GM12878 (cell line): ENCODE measurements around the gene DYSF. TPM values are rescaled to one million over a fixed set of nuclear protein-coding genes. Genes with fewer than 3 reads are reported as not detected.

Experiments
- ATAC-seq: fragments of 200-7000 bp; cut with Tn5 transposase; 3 replicates; pipeline ENCODE4 v1.9.1; 2020; ENCODE audit warnings: mild to moderate bottlenecking, moderate library complexity
- BruUV-seq: library from RNA; stranded (reverse); fragments of 400-500 nt; replicated peaks from 2 replicates; lab custom pipeline; 2021; lab: Mats Ljungman, UMichigan
- CTCF ChIA-PET: fragments of 300-600 bp; sonication (Branson Sonifier 250); formaldehyde crosslinking; extraction: SDS; loops from one replicate; lab custom pipeline; 2021; ENCODE audit warnings: inconsistent platforms; lab: Yijun Ruan, JAX
- POLR2A ChIA-PET: fragments of 350-600 bp; formaldehyde crosslinking; extraction: SDS; loops from one replicate; lab custom pipeline; 2021; ENCODE audit warnings: inconsistent platforms; lab: Charles Lee
- RAD21 ChIA-PET: fragments of 300-600 bp; sonication (Branson Sonifier 250); formaldehyde crosslinking; loops from one replicate; lab custom pipeline; 2023; ENCODE audit warnings: antibody characterized with exemption; ENCODE audit not compliant: unreplicated experiment; lab: Charles Lee
- SMC1A ChIA-PET: fragments of 300-600 bp; sonication (Branson Sonifier 250); formaldehyde crosslinking; loops from one replicate; lab custom pipeline; 2023; ENCODE audit not compliant: unreplicated experiment, uncharacterized antibody; lab: Charles Lee
- DNase-seq: peaks from one replicate; pipeline ENCODE4 v3.0.0-alpha.2; 2011; ENCODE audit warnings: low read depth, low spot score
- FAIRE-seq: peaks from 3 replicates; lab custom pipeline; 2011; peaks lifted over from hg19 to GRCh38; lab: Jason Lieb, UNC
- H2AFZ ChIP-seq: 2 replicates; pipeline ENCODE4 v1.6.0; 2011; ENCODE audit warnings: low read depth, low read length, control low read depth; ENCODE audit not compliant: control insufficient read depth
- H3K27ac ChIP-seq: 2 replicates; pipeline ENCODE4 v1.5.1; 2011; ENCODE audit warnings: control low read depth; ENCODE audit not compliant: control insufficient read depth, insufficient read depth
- H3K27me3 ChIP-seq, 2 experiments: replicated peaks in 1 of 2; 2 replicates each; pipeline versions ENCODE4 v1.6.0 to v1.6.1; 2011; ENCODE audit warnings: low read length in 1 of 2; ENCODE audit not compliant: control insufficient read depth in 2 of 2, insufficient read depth in 2 of 2
- H3K36me3 ChIP-seq, 2 experiments: 2 replicates each; pipeline ENCODE4 v1.5.1; 2011; ENCODE audit warnings: low read length in 1 of 2; ENCODE audit not compliant: control insufficient read depth in 2 of 2, insufficient read depth in 2 of 2
- H3K4me1 ChIP-seq: 2 replicates; pipeline ENCODE4 v1.6.1; 2011; ENCODE audit warnings: mild to moderate bottlenecking, low read length, moderate library complexity, mixed read lengths; ENCODE audit not compliant: control insufficient read depth, insufficient read depth
- H3K4me2 ChIP-seq: 2 replicates; pipeline ENCODE4 v1.6.0; 2011; ENCODE audit warnings: control low read depth; ENCODE audit not compliant: control insufficient read depth, insufficient read depth
- H3K4me3 ChIP-seq: fragments of 200-600 bp; sonication (generic); 2 replicates; pipeline ENCODE4 v1.5.1; 2016
- H3K79me2 ChIP-seq: 2 replicates; pipeline ENCODE4 v1.6.0; 2011; ENCODE audit warnings: low read length; ENCODE audit not compliant: control insufficient read depth, insufficient read depth
- H3K9ac ChIP-seq: 2 replicates; pipeline ENCODE4 v1.8.0; 2011; ENCODE audit warnings: low read length, control low read depth, mixed read lengths; ENCODE audit not compliant: control insufficient read depth, insufficient read depth
- H3K9me3 ChIP-seq: replicated peaks from 3 replicates; pipeline ENCODE4 v1.5.1; 2011; ENCODE audit warnings: mild to moderate bottlenecking, low read length; ENCODE audit not compliant: control insufficient read depth, insufficient read depth
- H4K20me1 ChIP-seq: 2 replicates; pipeline ENCODE4 v1.6.0; 2011; ENCODE audit not compliant: control insufficient read depth, insufficient read depth
- ATF2 ChIP-seq: IDR thresholded peaks from 2 replicates; pipeline ENCODE4 v1.6.1; 2012; ENCODE audit warnings: low read length, inconsistent platforms
- FOXM1 ChIP-seq: IDR thresholded peaks from 2 replicates; pipeline ENCODE4 v1.6.1; 2012; ENCODE audit warnings: low read depth, mild to moderate bottlenecking, inconsistent platforms, low read length, moderate library complexity
- IKZF2 ChIP-seq, 2 experiments: fragments of 450-650 bp; IDR thresholded peaks; 2 replicates each; pipeline ENCODE4 v1.6.1; 2017; ENCODE audit warnings: mild to moderate bottlenecking in 2 of 2, moderate library complexity in 2 of 2
- PAX5 ChIP-seq: IDR thresholded peaks from 2 replicates; pipeline ENCODE4 v1.6.1; 2011; ENCODE audit warnings: low read depth, low read length, borderline replicate concordance
- TCF3 ChIP-seq: IDR thresholded peaks from 2 replicates; pipeline ENCODE4 v1.6.1; 2012; ENCODE audit warnings: low read depth, mild to moderate bottlenecking, low read length, borderline replicate concordance; ENCODE audit not compliant: insufficient read depth
- USF1 ChIP-seq: IDR thresholded peaks from 2 replicates; pipeline ENCODE4 v1.6.1; 2011; ENCODE audit warnings: borderline replicate concordance, low read depth, mild to moderate bottlenecking, moderate library complexity, mixed read lengths, low read length; ENCODE audit not compliant: insufficient read depth; ENCODE audit errors: extremely low read length
- YBX1 ChIP-seq: fragments of 450-650 bp; IDR thresholded peaks from 2 replicates; pipeline ENCODE4 v1.6.1; 2016; ENCODE audit warnings: antibody characterized with exemption
- ZBED1 ChIP-seq: IDR thresholded peaks from 2 replicates; pipeline ENCODE4 v1.6.1; 2016; ENCODE audit warnings: borderline replicate concordance
- WGBS: methylation state at CpG from one replicate; pipeline ENCODE4 v1.1.6; 2016; ENCODE audit warnings: low lambda C conversion rate; ENCODE audit not compliant: insufficient replicate concordance, insufficient coverage; ENCODE audit errors: missing lambda C conversion rate; 5-methylcytosine and 5-hydroxymethylcytosine counted together
- in situ Hi-C: fragments of 300-500 bp; cut with MboI; formaldehyde crosslinking; loops from 9 replicates; pipeline ENCODE4 v1.14.3; 2018; ENCODE audit warnings: mixed read lengths
- intact Hi-C: fragments of 100-400 bp; cut with micrococcal nuclease; formaldehyde crosslinking; loops from one replicate; pipeline ENCODE4 v1.14.2; 2022; ENCODE audit not compliant: unreplicated experiment
- polyA plus RNA-seq, 11 experiments: library from polyadenylated mRNA; depleted of rRNA in 4 of 11; unstranded in 6 of 11; stranded (reverse) in 5 of 11; fragments of >200 nt; fragmentation: Nextera tagmentation in 4 of 11; fragmentation: Illumina TruSeq in 1 of 11; extraction: Ambion mirVana in 4 of 11; extraction: Trizol in 1 of 11; gene quantifications; 1 replicate in 1 of 11; 2 replicates in 10 of 11; pipeline versions ENCODE4 v1.2.1 to v1.2.3, GENCODE V29; 2011 to 2016; ENCODE audit warnings: inconsistent platforms in 2 of 11, missing spikeins in 2 of 11, low read depth in 1 of 11
- total RNA-seq, 4 experiments: library from RNA; depleted of rRNA in 3 of 4; stranded (reverse); fragments of >200 nt in 3 of 4; fragmentation: Illumina TruSeq in 1 of 4; extraction: Trizol in 1 of 4; gene quantifications; 2 replicates each; pipeline versions ENCODE4 v1.2.1 to v1.2.3, GENCODE V29; 2013 to 2021
- TF ChIP-seq, protein P1 (sequence below): IDR thresholded peaks from 2 replicates; pipeline ENCODE4 v1.6.1; 2012; ENCODE audit warnings: mild to moderate bottlenecking, low read depth, low read length

Gene DYSF
- total and polyA plus RNA-seq, 10 of the 15 experiments (the other 5 are each of a cell fraction or from before 2014, with no cell fraction given) = under 0.01 to 0.15 (median 0.03) TPM; not detected in 7

GRCh38 chr2:71606244-71606643 is 152.9 kb downstream of the DYSF start:
- no peaks in the 10 kb centered on the region; the same call in none of the 2 replicates for H4K20me1 ChIP-seq
- DNase-seq = no peak

GRCh38 chr2:71607151-71607889 is 154.0 kb downstream of the DYSF start:
- ChIA-PET SMC1A (no interaction called here), CTCF (interaction anchor here (0.6 to 1.1 kb wide), 2 partner anchors 14 to 146 kb away, joined by 3 to 5 read pairs; no protein-coding TSS in a partner anchor), POLR2A (no interaction called here), RAD21 (no interaction called here)
- no peak overlapping the region for H3K27ac ChIP-seq
- in situ Hi-C loops = no loop called here
- no peaks in the 10 kb centered on the region; the same call in none of the 2 replicates for H4K20me1 ChIP-seq
- H3K4me3 ChIP-seq = no peak overlapping the region
- WGBS = 29% methylated on average over 7 of the region's 7 CpGs
- no peaks in the 10 kb centered on the region for H3K79me2 ChIP-seq
- no TSS peak for BruUV-seq
- intact Hi-C loops = no loop called here
- no peak for DNase-seq
- FAIRE-seq = no peak
- peaks cover 4% of the 10 kb centered on the region for H3K4me1 ChIP-seq
- no peak overlapping the region for H3K9ac ChIP-seq
- H3K27me3 ChIP-seq = peaks cover 0 to 2% of the 10 kb centered on the region in 2 experiments; a peak in 1 of 4 replicates
- no peak overlapping the region for H2AFZ ChIP-seq
- no peaks in the 10 kb centered on the region for H3K36me3 ChIP-seq
- no peaks in the 10 kb centered on the region for H3K9me3 ChIP-seq
- ATAC-seq = no peak
- H3K4me2 ChIP-seq = no peak overlapping the region
- TF ChIP-seq YBX1 (no peak), TCF3 (no peak), PAX5 (no peak), USF1 (no peak), ATF2 (no peak), IKZF2 (IDR thresholded peaks at IDR 0.05) (no peak)
- TF ChIP-seq, protein P1, sequence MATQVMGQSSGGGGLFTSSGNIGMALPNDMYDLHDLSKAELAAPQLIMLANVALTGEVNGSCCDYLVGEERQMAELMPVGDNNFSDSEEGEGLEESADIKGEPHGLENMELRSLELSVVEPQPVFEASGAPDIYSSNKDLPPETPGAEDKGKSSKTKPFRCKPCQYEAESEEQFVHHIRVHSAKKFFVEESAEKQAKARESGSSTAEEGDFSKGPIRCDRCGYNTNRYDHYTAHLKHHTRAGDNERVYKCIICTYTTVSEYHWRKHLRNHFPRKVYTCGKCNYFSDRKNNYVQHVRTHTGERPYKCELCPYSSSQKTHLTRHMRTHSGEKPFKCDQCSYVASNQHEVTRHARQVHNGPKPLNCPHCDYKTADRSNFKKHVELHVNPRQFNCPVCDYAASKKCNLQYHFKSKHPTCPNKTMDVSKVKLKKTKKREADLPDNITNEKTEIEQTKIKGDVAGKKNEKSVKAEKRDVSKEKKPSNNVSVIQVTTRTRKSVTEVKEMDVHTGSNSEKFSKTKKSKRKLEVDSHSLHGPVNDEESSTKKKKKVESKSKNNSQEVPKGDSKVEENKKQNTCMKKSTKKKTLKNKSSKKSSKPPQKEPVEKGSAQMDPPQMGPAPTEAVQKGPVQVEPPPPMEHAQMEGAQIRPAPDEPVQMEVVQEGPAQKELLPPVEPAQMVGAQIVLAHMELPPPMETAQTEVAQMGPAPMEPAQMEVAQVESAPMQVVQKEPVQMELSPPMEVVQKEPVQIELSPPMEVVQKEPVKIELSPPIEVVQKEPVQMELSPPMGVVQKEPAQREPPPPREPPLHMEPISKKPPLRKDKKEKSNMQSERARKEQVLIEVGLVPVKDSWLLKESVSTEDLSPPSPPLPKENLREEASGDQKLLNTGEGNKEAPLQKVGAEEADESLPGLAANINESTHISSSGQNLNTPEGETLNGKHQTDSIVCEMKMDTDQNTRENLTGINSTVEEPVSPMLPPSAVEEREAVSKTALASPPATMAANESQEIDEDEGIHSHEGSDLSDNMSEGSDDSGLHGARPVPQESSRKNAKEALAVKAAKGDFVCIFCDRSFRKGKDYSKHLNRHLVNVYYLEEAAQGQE = no peak

More at GRCh38 chr2:71606244-71606643, 152.9 kb downstream of the DYSF start:
- ChIA-PET CTCF (interaction anchor here (1.1 kb wide), 1 partner anchor 13 kb away, joined by 5 read pairs; no protein-coding TSS in a partner anchor), RAD21 (interaction anchor here (0.7 kb wide), 1 partner anchor 87 kb away, joined by 4 read pairs; no protein-coding TSS in a partner anchor), SMC1A (no interaction called here), POLR2A (no interaction called here)
- H3K27ac ChIP-seq = no peak overlapping the region
- BruUV-seq = no TSS peak
- H3K9ac ChIP-seq = no peak overlapping the region
- peaks cover 4% of the 10 kb centered on the region for H3K4me1 ChIP-seq
- H3K27me3 ChIP-seq = peaks cover 0 to 2% of the 10 kb centered on the region in 2 experiments; a peak in 1 of 4 replicates
- intact Hi-C loops = no loop called here
- H2AFZ ChIP-seq = no peak overlapping the region
- H3K79me2 ChIP-seq = no peaks in the 10 kb centered on the region
- H3K4me3 ChIP-seq = no peak overlapping the region
- no peak for FAIRE-seq
- TF ChIP-seq ZBED1 = no peak
- no peak for TF ChIP-seq FOXM1
- no peak for ATAC-seq
- WGBS = 7% methylated on average over 3 of the region's 3 CpGs
- H3K4me2 ChIP-seq = no peak overlapping the region
- H3K9me3 ChIP-seq = no peaks in the 10 kb centered on the region
- in situ Hi-C loops = no loop called here
- H3K36me3 ChIP-seq = no peaks in the 10 kb centered on the region
